ENCODE results near the gene S100PBP.

The S100PBP gene

GRCh38 chr1:32869923-32870614, 52.6 kb downstream of the S100PBP start:
- DNase-seq (ENCODE audit: low read depth, low spot score): no peak

DNA sequence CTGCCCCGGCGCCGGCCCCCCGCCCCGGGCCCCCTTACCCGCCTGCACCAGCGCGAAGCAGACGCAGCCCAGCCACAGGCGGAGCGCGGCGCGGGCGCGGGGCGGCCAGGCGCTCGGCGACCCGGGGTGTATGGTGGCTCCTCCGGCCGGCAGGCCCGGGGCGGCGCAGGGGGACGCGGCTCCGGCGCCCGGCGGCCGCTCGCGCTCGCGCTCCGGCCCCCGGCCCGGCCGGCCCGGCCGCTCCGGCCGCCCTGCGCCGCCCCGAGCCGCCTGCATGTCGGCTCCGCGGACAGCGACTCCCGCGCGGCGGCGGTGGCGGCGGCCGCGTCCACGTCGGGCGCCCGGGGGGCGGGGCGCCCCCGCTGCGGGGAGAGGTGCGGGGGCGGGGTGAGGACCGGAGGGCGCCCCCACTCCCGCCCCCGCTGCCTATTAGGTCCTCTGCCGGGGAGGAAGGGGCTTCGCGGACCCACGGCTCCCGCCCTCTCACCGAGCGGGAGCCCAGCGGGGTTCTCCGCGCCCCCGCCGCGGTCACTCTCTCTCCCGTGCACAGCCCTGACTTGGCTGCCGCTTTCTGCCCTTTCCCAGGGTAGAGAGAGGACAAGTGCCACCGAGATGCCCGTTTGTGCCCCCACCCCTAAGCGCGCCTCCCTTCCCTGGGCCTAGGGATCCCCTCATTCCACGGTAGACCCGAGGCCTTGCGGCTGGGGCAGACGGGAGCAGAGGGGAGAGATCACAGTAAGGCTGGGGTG, 53.3 kb downstream of the S100PBP start, which contains the start of gene FNDC5:
FNDC5 (minus strand) TSS at position 298 of the 749 bp plus-strand sequence.
- no peak for DNase-seq (ENCODE audit: low read depth, low spot score)

DNA sequence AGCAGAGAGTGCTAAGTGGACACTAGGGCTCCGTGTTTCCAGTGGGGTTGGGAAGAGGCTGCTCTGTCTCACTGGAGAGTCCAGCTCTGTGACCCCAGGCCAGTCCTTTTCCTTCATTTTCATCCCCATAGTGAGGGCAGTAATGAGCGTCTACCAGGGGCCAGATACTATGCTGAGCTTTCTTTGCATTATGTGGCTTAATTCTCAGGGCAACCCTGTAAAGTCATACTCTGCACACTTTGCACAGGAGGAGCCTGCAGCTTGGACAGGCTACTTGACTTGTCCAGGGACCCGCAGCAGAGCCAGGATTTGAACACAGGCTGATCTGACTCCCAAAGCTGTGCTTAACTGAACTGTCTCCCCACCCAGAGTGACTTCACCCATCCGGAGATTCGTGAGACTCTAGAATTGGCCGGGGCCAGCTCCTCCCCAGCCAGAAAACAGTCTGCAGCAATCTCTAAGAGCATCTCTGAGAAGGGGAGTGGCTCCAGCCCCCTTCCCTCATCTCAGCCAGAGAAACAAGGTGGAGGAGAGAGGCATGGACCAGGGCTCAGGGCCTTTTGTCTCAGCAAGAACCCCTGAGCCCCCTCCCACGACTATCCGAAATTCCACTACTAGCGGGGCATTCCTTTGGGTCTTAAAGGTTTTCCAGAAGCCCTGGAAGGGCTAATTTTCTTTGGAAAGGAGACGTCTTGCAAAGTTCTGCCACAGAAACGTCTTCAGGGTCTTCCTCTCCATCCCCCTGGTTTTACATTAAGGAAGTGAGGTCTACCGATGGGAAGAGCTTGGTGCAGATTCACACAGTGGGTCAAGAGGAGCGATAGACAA, 54.1 kb downstream of the S100PBP start:
- DNase-seq (ENCODE audit: low read depth, low spot score): no peak

DNA sequence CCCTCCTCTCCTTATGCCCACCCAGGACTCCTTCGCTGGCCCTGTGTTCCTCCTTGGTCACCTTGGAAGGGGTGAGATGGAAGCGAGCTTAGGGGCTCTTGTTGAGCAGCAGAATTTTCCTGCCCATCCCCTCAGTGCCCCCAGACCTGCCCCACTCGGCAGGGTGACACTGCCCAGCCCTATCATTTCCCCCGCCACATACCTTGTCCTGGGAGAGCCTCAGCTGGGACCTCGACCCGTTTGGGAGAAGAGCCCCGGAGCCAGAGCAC, 54.7 kb downstream of the S100PBP start:
- no peak for DNase-seq (ENCODE audit: low read depth, low spot score)

DNA sequence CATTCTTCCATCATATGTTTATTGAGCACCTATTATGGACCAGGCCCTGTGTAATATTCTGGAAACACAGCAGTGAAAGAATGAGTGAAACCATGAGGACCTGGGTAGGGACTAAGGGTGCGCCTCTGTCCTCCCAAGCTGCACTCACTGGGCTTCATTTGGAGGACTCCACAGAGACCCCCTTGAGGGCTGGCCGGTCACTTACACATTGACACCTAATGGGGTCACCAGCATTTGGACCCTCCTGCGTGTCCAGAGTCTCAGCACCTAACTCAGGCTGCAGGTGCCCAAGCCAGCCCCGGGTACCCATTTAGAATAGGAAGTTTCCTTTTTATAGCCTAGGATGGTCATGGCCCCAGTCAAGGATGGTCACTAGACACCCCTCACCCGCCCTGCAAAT, 56.0 kb downstream of the S100PBP start:
- no peak for DNase-seq (ENCODE audit: low read depth, low spot score)

GRCh38 chr1:32874860-32875752, 57.7 kb downstream of the S100PBP start:
- DNase-seq (ENCODE audit: low read depth, low spot score): no peak

DNA sequence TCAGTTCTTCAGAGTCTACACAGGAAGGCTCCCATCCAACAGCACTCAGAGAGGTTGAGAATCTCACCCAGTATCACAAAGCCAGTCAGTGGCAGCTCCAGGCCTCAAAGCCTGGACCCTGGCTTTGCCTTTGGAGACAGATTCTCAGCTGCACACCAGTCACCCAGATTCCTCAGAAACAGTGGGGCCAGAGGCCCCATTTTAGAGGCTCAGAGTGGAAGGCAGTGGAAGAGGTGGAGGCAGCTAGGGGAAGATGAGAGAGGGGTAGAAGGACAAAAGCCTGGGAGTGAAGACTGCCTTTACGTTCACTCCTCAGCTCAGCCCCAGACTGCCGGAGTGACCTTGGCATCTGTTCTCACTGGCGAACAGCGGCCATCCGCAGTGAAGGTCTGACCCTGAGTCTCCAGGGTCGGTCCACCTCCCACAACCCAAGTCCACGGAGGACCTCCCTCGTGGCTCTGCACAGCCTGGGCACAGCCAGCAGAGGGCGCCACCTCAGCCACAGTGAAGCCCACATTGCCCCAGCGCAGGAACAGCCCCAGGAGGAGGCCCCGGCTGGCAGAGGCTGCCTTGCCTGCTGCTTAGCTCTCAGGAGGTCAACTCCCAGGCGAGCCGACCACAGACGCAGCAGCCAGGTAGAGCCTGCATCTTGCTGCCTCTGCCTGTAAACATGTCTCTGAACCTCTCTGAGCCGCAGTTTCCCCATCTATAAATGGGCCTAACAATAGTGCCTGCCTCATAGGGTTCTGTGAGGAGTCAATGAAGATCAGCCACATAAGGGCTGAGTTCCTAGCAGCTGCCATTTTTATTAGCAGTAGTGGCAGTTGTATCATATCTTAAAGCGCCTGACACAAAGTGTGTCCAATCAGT, 59.1 kb downstream of the S100PBP start:
- no peak for DNase-seq (ENCODE audit: low read depth, low spot score)

GRCh38 chr1:32877211-32878110, 60.0 kb downstream of the S100PBP start:
- no peak for DNase-seq (ENCODE audit: low read depth, low spot score)

DNA sequence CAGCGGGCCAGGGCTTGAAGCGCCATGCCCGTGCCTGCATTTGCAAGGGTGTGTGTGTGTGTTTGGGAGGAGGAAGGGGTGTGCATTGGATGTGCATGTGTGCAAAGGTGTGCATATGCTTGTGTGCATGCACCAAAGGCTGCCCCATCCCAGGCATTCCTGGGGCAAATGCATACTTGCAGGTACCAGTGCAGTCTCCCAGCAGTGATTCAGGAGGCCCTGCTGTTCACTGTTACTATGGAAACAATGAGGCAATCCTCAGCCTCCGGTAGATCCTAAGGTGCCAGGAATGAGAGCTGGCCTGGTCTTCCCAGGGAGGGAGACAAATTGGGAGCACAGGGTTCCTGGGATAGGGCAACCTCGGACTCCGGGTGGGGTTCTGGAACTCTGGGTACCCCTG, 60.7 kb downstream of the S100PBP start:
- DNase-seq (ENCODE audit: low read depth, low spot score): no peak

GRCh38 chr1:32878637-32879041, 61.2 kb downstream of the S100PBP start:
- DNase-seq (ENCODE audit: low read depth, low spot score): no peak

- no peak for DNase-seq (ENCODE audit: low read depth, low spot score)
Observed at GRCh38 chr1:32881291-32881690, 63.8 kb downstream of the S100PBP start.

DNA sequence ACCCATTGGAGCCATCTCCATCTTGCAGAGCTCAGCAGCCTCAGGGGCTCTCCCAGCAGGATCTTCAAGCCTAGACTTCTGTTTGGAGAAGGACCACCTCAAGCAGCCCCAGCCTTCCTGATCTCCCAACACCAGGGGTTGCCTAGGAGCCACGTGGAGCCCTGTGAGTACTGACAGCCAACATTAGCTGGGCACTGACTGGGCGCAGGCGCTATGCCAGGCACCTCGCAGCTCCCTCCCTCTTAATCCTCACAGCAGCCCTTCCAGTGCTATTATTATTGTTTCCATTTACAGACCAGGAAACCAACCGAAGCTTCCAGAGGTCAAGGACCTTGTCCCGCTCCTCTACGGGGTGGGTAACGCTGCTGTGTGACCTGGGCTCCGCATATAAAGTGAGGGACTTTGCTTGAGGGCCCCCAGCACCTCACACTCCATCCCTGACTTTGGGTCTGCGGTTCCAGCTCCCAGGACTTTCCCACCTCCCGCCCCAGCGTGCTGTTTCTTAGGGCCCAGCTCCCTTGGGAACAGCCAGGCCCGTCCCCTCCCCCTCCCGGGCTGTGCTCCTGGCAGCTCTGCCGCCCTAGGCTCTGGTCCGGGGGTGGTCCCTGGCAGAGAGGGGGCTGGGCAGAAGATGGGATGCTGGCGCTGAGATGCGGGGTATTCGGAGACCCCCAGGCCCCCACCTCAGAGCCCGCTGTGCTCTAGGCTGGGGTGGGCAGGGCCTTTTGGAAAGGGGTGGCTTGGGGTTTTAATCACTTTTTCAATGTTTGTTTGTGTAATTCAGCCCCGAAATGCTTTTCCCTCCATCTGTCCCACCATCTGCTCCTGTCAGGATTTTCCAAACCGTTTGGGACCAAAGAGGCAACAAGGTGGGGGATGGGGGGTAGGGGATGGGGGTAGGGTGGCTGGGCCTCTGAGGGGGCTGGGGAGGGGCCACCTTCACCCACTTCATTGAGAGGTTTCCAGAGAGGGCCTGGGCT, 64.7 kb downstream of the S100PBP start:
- no peak for DNase-seq (ENCODE audit: low read depth, low spot score)

GRCh38 chr1:32883338-32884031, 66.0 kb downstream of the S100PBP start:
- no peak for DNase-seq (ENCODE audit: low read depth, low spot score)

GRCh38 chr1:32884032-32884372, 66.5 kb downstream of the S100PBP start:
- DNase-seq (ENCODE audit: low read depth, low spot score): no peak

GRCh38 chr1:32884726-32885125, 67.3 kb downstream of the S100PBP start:
- DNase-seq (ENCODE audit: low read depth, low spot score): no peak

DNA sequence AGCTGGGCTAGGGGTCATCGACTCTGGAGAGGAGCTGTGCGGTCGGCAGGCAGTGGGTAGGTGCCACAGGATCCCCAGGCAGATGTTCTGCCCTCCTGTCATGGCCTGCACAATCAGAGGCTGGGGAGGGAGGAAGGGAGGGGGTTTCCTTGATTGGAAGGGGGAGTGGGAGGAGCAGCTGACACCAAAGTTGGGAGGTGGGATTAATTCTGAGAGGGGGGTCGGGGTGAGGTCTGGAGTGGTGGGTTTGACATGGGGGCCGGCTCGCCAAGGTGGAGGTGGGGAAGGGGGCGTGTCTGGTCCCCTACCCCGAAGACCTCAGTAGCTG, 68.2 kb downstream of the S100PBP start:
- DNase-seq (ENCODE audit: low read depth, low spot score): no peak

DNA sequence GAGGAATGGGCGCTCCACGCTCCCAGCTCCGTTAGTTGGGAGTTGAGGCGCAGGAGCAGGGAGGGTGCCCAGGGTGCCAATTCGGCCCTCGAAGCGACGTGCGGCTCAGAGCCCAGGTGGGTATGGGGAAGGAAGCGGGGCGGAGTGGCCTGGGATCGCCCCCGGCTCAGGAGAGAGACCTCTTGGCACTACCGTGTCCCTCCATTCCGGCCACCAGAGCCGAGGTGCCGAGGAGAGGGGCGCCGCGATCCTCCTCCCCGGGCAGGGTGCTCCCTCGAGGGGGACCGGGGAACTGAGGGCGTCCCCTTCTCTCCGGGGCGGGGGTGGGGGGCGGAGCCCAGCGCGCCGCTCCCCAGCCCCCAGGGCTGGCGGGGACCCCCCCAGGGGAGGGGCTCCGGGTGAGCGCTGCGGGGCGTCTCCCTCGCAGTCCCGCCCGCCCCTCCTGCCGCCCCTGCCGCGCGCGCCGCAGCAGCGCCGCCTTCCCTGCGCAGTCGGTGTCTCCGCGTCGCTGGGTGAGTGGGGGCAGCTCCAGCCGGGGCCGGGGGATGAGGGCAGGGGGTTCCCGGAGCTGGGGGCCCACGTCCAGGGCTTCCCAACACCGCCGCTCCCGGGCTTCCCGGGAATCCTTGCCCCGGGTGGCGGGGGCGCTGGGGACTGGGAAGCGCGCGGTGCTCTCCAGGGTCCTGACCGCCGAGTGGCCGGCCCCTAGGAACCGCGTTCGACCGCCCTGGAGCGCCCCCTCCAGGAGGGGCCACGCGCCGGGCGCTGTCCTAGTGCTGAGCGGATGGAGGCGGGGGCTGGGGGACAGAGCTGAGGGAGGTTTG, 68.8 kb downstream of the S100PBP start, which contains the start of gene HPCA:
HPCA (plus strand) TSS at position 488 of the 824 bp plus-strand sequence. CDS start 2,408 bp downstream, outside the sequence.
- no peak for DNase-seq (ENCODE audit: low read depth, low spot score)

All from smooth muscle cell of the brain vasculature (primary cell).